Stomach (tissue), 4 donors: ENCODE measurements around the gene GPC5.

ENCODE experiments used
- CTCF ChIP-seq, 7 experiments: fragments of 450-650 bp in 4 of 7; fragments of 200-600 bp in 3 of 7; sonication (generic) in 3 of 7; IDR thresholded peaks; one replicate each; pipeline ENCODE4 v1.5.1; 2016 to 2019; ENCODE audit warnings: antibody characterized with exemption in 7 of 7, control low read depth in 2 of 7, mild to moderate bottlenecking in 1 of 7
- POLR2AphosphoS5 ChIP-seq, 3 donors: sonication (generic); formaldehyde crosslinking; IDR thresholded peaks; one replicate each; pipeline ENCODE4 v1.6.1; 2016; ENCODE audit warnings: antibody characterized with exemption in 3 of 3

GRCh38 chr13:91571681-91572080, 173.3 kb downstream of the GPC5 start:
- TF ChIP-seq CTCF (IDR thresholded peaks at IDR 0.05) (no peak), POLR2AphosphoS5 (IDR thresholded peaks at IDR 0.05) (no peak)
